ENCODE measurements around the gene PPP1R3F.

PPP1R3F gene

GRCh38 chrX:49227726-49228125 lies 41.9 kb upstream of the PPP1R3F start:
- POLR2A ChIA-PET: no interaction called here
- DNase-seq (ENCODE audit: extremely low spot score): no peak
- TF ChIP-seq FOXK2 (IDR thresholded peaks at IDR 0.05) (no peak), FOXA1 (IDR thresholded peaks at IDR 0.05) (no peak), HDGF (IDR thresholded peaks at IDR 0.05; ENCODE audit: borderline replicate concordance) (no peak), PKNOX1 (IDR thresholded peaks at IDR 0.05) (no peak), L3MBTL2 (conservative IDR thresholded peaks at IDR 0.05) (no peak), LEF1 (IDR thresholded peaks at IDR 0.05; ENCODE audit: borderline replicate concordance) (no peak), NFRKB (IDR thresholded peaks at IDR 0.05) (no peak), ARNT (IDR thresholded peaks at IDR 0.05) (no peak), BHLHE40 (IDR thresholded peaks at IDR 0.05; ENCODE audit: borderline replicate concordance) (no peak), TARDBP (IDR thresholded peaks at IDR 0.05) (no peak), FOXM1 (IDR thresholded peaks at IDR 0.05; ENCODE audit: borderline replicate concordance) (no peak), SP1 (IDR thresholded peaks at IDR 0.05) (no peak), CTBP1 (IDR thresholded peaks at IDR 0.05; ENCODE audit: borderline replicate concordance) (no peak), ELF4 (IDR thresholded peaks at IDR 0.05) (no peak)
- CTCF ChIA-PET: no interaction called here

GRCh38 chrX:49228185-49228584 lies 41.4 kb upstream of the PPP1R3F start:
- ChIA-PET POLR2A (interaction anchor here (1.0 kb wide), 1 partner anchor 41 kb away, joined by 3 read pairs; no protein-coding TSS in a partner anchor), CTCF (no interaction called here)
- no peak for DNase-seq (ENCODE audit: extremely low spot score)
- TF ChIP-seq SP1 (IDR thresholded peaks at IDR 0.05) (no peak), TARDBP (IDR thresholded peaks at IDR 0.05) (no peak), LEF1 (IDR thresholded peaks at IDR 0.05; ENCODE audit: borderline replicate concordance) (no peak)

DNA sequence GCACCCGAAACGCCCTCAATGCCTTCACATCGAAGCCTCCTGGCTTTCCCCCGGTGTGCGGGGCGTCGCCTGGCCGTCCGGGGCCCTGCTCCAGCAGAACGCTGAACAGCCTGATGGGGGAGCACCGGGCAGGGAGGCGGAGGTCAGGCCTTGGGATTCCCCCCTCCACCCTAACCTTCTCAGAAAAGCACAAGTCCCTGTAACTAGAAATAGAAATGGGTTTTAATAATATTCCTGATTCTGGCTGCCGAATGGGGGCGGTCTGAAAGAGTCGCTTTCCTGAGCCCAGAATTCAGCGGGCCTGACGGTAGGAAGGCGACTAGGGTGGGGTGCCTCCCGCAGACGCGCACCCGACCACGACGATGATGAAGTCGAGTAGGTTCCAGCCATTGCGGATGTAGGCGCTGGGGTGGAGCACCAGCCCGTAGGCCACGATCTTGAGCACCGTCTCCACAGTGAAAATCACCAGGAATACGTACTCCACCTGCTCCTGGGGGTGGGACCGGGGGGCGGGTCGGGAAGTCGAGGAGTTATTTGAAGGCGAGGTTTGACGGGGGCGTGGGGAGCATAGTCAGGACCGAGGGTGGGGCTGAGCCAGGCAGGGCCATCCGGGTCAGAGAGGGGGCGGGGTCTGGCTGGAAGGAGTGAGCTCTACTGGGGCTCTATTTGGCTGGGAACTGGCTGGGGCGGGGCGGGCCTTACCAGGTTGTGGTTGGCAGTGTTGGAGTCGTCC lies 38.9 kb upstream of the PPP1R3F start:
- ChIA-PET POLR2A (no interaction called here), CTCF (no interaction called here)
- TF ChIP-seq FOXM1 (IDR thresholded peaks at IDR 0.05; ENCODE audit: borderline replicate concordance) (no peak), PKNOX1 (IDR thresholded peaks at IDR 0.05) (no peak), ELF4 (IDR thresholded peaks at IDR 0.05) (no peak)
- no peak for DNase-seq (ENCODE audit: extremely low spot score)

DNA sequence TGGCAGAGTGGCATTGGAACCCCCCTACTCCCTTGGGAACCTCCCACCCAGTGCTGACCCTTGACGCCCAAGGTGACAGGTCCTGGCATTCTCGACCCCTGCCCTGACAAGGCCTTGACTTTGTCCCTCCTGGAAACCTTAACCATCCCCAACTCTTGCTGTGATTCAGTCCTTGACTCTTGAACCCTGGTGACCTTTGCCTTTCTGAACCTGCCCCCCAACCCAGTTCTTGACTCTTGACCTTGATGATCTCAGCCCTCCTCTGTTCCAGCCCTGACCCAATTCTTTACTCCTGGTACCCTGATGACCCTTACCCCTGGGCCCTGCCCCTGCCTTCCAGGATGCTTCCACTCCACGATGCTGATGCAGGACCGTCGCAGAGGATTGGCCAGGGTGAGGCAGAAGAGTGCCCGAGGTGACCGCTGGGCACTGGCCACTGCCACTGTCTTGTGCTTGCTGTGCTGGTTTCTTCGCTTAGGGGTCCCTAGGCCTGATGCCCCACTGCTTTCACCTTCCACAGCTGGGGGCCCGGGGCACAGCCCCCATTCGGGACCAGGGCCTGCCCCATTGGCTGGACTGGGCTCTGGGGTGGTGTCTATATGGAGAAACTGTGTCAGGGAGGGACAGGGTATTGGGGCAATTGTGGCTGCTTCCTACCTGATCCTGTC lies 38.1 kb upstream of the PPP1R3F start:
- POLR2A ChIA-PET: no interaction called here
- no peak for DNase-seq (ENCODE audit: extremely low spot score)
- TF ChIP-seq BHLHE40 (IDR thresholded peaks at IDR 0.05; ENCODE audit: borderline replicate concordance): no peak
- no peak for TF ChIP-seq FOXM1 (IDR thresholded peaks at IDR 0.05; ENCODE audit: borderline replicate concordance)
- no peak for TF ChIP-seq FOXA1 (IDR thresholded peaks at IDR 0.05)
- no peak for TF ChIP-seq HDGF (IDR thresholded peaks at IDR 0.05; ENCODE audit: borderline replicate concordance)
- TF ChIP-seq SUZ12 (IDR thresholded peaks at IDR 0.05): no peak
- no peak for TF ChIP-seq ELF4 (IDR thresholded peaks at IDR 0.05)
- no peak for TF ChIP-seq SP1 (IDR thresholded peaks at IDR 0.05)
- TF ChIP-seq LEF1 (IDR thresholded peaks at IDR 0.05; ENCODE audit: borderline replicate concordance): no peak
- CTCF ChIA-PET: no interaction called here

DNA sequence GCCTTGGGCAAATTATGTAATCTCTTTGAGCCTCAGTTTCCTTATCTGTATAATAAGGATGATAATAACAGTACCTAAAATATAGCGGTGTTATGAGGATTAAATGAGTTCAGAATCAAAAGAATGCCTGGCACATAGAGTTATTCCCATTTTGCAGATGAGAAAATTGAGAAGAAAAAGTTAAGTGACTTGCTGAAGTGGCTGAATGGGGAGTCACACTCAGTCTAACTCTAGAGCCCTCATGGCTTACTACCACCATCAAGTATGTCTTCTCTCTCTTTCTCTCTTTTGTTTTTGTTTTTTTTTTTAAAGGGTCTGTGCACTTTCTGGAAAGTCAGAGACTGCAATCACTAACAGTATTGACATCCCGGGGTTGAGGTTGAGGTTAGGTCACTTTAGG lies 37.1 kb upstream of the PPP1R3F start:
- CTCF ChIA-PET: no interaction called here
- POLR2A ChIA-PET: interaction anchor here (1.3 kb wide), 1 partner anchor 40 kb away, joined by 3 read pairs; no protein-coding TSS in a partner anchor
- TF ChIP-seq NFRKB (IDR thresholded peaks at IDR 0.05): no peak
- no peak for DNase-seq (ENCODE audit: extremely low spot score)

DNA sequence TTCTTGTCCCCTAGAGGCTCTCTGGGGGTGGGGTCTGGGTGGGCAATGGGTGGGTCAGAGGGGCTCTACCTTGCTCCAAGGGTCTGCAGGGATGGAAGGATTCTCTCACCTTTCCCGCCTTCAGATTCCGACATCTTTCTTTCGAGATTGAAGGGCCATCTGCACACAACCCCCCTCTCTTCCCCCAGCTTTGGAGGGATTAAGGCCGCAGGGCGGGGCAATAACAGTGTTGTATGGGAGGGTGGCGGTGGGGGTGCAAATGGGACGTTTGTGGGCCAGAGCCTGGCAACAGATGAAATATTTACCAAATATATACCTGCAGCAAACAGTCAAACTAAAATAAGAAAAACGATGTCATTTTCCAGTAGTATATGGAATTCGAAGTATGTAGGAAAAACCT lies 36.4 kb upstream of the PPP1R3F start, which contains the start of gene CACNA1F:
Gene CACNA1F (minus strand): TSS at position 165 of the 400 bp plus-strand sequence. CDS start 31 bp downstream, at position 134.
- DNase-seq (ENCODE audit: extremely low spot score): no peak

More for the DNA sequence above, 36.4 kb upstream of the PPP1R3F start, which contains the start of gene CACNA1F:
- TF ChIP-seq L3MBTL2 (conservative IDR thresholded peaks at IDR 0.05) (no peak), SP1 (IDR thresholded peaks at IDR 0.05) (no peak), FOXK2 (IDR thresholded peaks at IDR 0.05) (no peak), HDGF (IDR thresholded peaks at IDR 0.05; ENCODE audit: borderline replicate concordance) (no peak), CTBP1 (IDR thresholded peaks at IDR 0.05; ENCODE audit: borderline replicate concordance) (no peak), LEF1 (IDR thresholded peaks at IDR 0.05; ENCODE audit: borderline replicate concordance) (no peak), TARDBP (IDR thresholded peaks at IDR 0.05) (no peak), BHLHE40 (IDR thresholded peaks at IDR 0.05; ENCODE audit: borderline replicate concordance) (no peak), ELF4 (IDR thresholded peaks at IDR 0.05) (no peak), FOXA1 (IDR thresholded peaks at IDR 0.05) (no peak), ARNT (IDR thresholded peaks at IDR 0.05) (no peak), PKNOX1 (IDR thresholded peaks at IDR 0.05) (no peak)
- POLR2A ChIA-PET: interaction anchor here (1.3 kb wide), 1 partner anchor 40 kb away, joined by 3 read pairs; no protein-coding TSS in a partner anchor
- CTCF ChIA-PET: no interaction called here
